Body of pancreas (tissue), 4 donors: ENCODE measurements around the gene ANKS1B. TPM values are rescaled to one million over a fixed set of nuclear protein-coding genes. Genes with fewer than 3 reads are reported as not detected.

Experiments
- ATAC-seq: fragments of 150-250 bp; one replicate; pipeline ENCODE4 v1.9.1; 2016
- DNase-seq, 4 donors: peaks; one replicate each; pipeline ENCODE4 v3.0.0-alpha.2; 2019
- H3K27ac ChIP-seq, 4 donors: fragments of 200-600 bp; sonication (generic); 1 replicate in 3 of 4; 2 replicates in 1 of 4; pipeline versions ENCODE4 v1.5.1 to v1.6.1; 2016 to 2019; ENCODE audit warnings: mild to moderate bottlenecking in 1 of 4, mixed read lengths in 1 of 4, moderate library complexity in 1 of 4
- H3K27me3 ChIP-seq, 2 donors: fragments of 200-600 bp; sonication (generic); one replicate each; pipeline ENCODE4 v1.6.0; 2016; ENCODE audit warnings: mild to moderate bottlenecking in 1 of 2
- H3K36me3 ChIP-seq, 2 donors: fragments of 200-600 bp; sonication (generic); replicated peaks in 1 of 2; 2 replicates each; pipeline ENCODE4 v1.5.1; 2016; ENCODE audit warnings: low read depth in 2 of 2; ENCODE audit not compliant: insufficient read depth in 1 of 2
- H3K4me1 ChIP-seq: fragments of 200-600 bp; sonication (generic); one replicate; pipeline ENCODE4 v1.6.0; 2016
- H3K4me3 ChIP-seq, 2 donors: fragments of 200-600 bp; sonication (generic); 1 replicate in 1 of 2; 2 replicates in 1 of 2; pipeline ENCODE4 v1.5.1; 2016 to 2019
- H3K9me3 ChIP-seq, 3 donors: fragments of 200-600 bp; sonication (generic); 1 replicate in 2 of 3; 2 replicates in 1 of 3; pipeline ENCODE4 v1.5.1; 2016
- CTCF ChIP-seq, 7 experiments: fragments of 450-650 bp in 4 of 7; fragments of 200-600 bp in 3 of 7; sonication (generic) in 3 of 7; IDR thresholded peaks; one replicate each; pipeline ENCODE4 v1.5.1; 2016 to 2019; ENCODE audit warnings: antibody characterized with exemption in 7 of 7
- POLR2A ChIP-seq, 3 donors: fragments of 450-650 bp; IDR thresholded peaks; one replicate each; pipeline ENCODE4 v1.6.1; 2016; ENCODE audit warnings: antibody characterized with exemption in 3 of 3, mild to moderate bottlenecking in 2 of 3
- WGBS, 2 donors: methylation state at CpG; one replicate each; pipeline ENCODE4 v1.1.5; 2017; 5-methylcytosine and 5-hydroxymethylcytosine counted together
- intact Hi-C: fragments of 100-400 bp; cut with DNase I; formaldehyde crosslinking; loops from one replicate; pipeline ENCODE4 v1.15.1; 2023
- total RNA-seq, 2 donors: library from RNA; depleted of rRNA; stranded (reverse); fragments of >200 nt; gene quantifications; one replicate each; pipeline ENCODE4 v1.1.0, GENCODE V29; 2016

Gene ANKS1B
- total RNA-seq, 2 donors from 2014 or later = 2.1 to 10.2 TPM

- no peaks in the 10 kb centered on the region for H3K4me1 ChIP-seq
- intact Hi-C loops = no loop called here
- H3K4me3 ChIP-seq = no peak overlapping the region
- H3K27me3 ChIP-seq = no peaks in the 10 kb centered on the region
- H3K27ac ChIP-seq = no peak overlapping the region
- DNase-seq (no peak), ATAC-seq (no peak)
- 65 to 68% methylated on average over 4 of the region's 4 CpGs for WGBS, 2 donors
- no peaks in the 10 kb centered on the region for H3K9me3 ChIP-seq
- no peaks in the 10 kb centered on the region for H3K36me3 ChIP-seq
- no peak for TF ChIP-seq CTCF (IDR thresholded peaks at IDR 0.05)
- no peak for TF ChIP-seq POLR2A (IDR thresholded peaks at IDR 0.05)
These were observed 534.6 kb downstream of the ANKS1B start for GRCh38 chr12:99450036-99450630.

- TF ChIP-seq POLR2A (IDR thresholded peaks at IDR 0.05) (no peak), CTCF (IDR thresholded peaks at IDR 0.05) (no peak)
- no peak for ATAC-seq
- no peaks in the 10 kb centered on the region for H3K9me3 ChIP-seq
- H3K4me1 ChIP-seq = no peaks in the 10 kb centered on the region
- H3K27ac ChIP-seq = no peak overlapping the region
- intact Hi-C loops = no loop called here
- no peaks in the 10 kb centered on the region for H3K36me3 ChIP-seq
- no peak for DNase-seq
- no peak overlapping the region for H3K4me3 ChIP-seq
- H3K27me3 ChIP-seq = no peaks in the 10 kb centered on the region
These were observed 539.8 kb downstream of the ANKS1B start for GRCh38 chr12:99444859-99445316.

GRCh38 chr12:99442758-99443157, 542.0 kb downstream of the ANKS1B start:
- WGBS, 2 donors = 34 to 44% methylated on average over 3 of the region's 3 CpGs
- no peaks in the 10 kb centered on the region for H3K4me1 ChIP-seq
- DNase-seq = no peak
- intact Hi-C loops = no loop called here
- no peak for ATAC-seq
- no peak overlapping the region for H3K27ac ChIP-seq
- TF ChIP-seq POLR2A (IDR thresholded peaks at IDR 0.05) (no peak), CTCF (IDR thresholded peaks at IDR 0.05) (no peak)
- H3K9me3 ChIP-seq = no peaks in the 10 kb centered on the region
- no peaks in the 10 kb centered on the region for H3K27me3 ChIP-seq
- H3K36me3 ChIP-seq = no peaks in the 10 kb centered on the region
- no peak overlapping the region for H3K4me3 ChIP-seq

- H3K4me1 ChIP-seq = no peaks in the 10 kb centered on the region
- H3K4me3 ChIP-seq = no peak overlapping the region
- no peak for ATAC-seq
- intact Hi-C loops = no loop called here
- H3K9me3 ChIP-seq = no peaks in the 10 kb centered on the region
- H3K36me3 ChIP-seq = no peaks in the 10 kb centered on the region
- no peaks in the 10 kb centered on the region for H3K27me3 ChIP-seq
- H3K27ac ChIP-seq = no peak overlapping the region
- no peak for TF ChIP-seq POLR2A (IDR thresholded peaks at IDR 0.05)
- TF ChIP-seq CTCF (IDR thresholded peaks at IDR 0.05) = no peak
- DNase-seq = no peak
- WGBS, 2 donors = 78 to 82% methylated on average over 1 of the region's 1 CpG
These were observed 545.3 kb downstream of the ANKS1B start for GRCh38 chr12:99439399-99439798.

GRCh38 chr12:99436584-99436983, 548.2 kb downstream of the ANKS1B start:
- TF ChIP-seq POLR2A (IDR thresholded peaks at IDR 0.05) (no peak), CTCF (IDR thresholded peaks at IDR 0.05) (no peak)
- ATAC-seq (no peak), DNase-seq (no peak)
- Histone ChIP-seq H3K27me3 (no peaks in the 10 kb centered on the region), H3K36me3 (no peaks in the 10 kb centered on the region), H3K4me1 (no peaks in the 10 kb centered on the region), H3K9me3 (no peaks in the 10 kb centered on the region), H3K4me3 (no peak overlapping the region), H3K27ac (no peak overlapping the region)
- intact Hi-C loops = no loop called here
